Mesothelial cell of epicardium (in vitro differentiated cells): ENCODE results near the gene OCIAD1. TPM values are rescaled to one million over a fixed set of nuclear protein-coding genes. Genes with fewer than 3 reads are reported as not detected.
"Not testable (repeated sequence)": the region's sequence is repeated elsewhere in the genome, so short reads cannot be mapped to it uniquely, and the experiment has no call there.

Source experiments
- DNase-seq, 2 experiments: peaks; one replicate each; pipeline ENCODE4 v3.0.0; 2021; ENCODE audit warnings: low spot score in 2 of 2; ENCODE audit not compliant: unreplicated experiment in 2 of 2
- H3K27ac Mint-ChIP-seq: 2 replicates; pipeline ENCODE4 v1.8.0; 2021; ENCODE audit warnings: mixed read lengths
- H3K27me3 Mint-ChIP-seq: 2 replicates; pipeline ENCODE4 v1.8.0; 2021; ENCODE audit warnings: low read depth, mixed read lengths
- H3K36me3 Mint-ChIP-seq: 2 replicates; pipeline ENCODE4 v1.8.0; 2021; ENCODE audit warnings: mixed read lengths
- H3K4me1 Mint-ChIP-seq: 2 replicates; pipeline ENCODE4 v1.8.0; 2021; ENCODE audit warnings: mixed read lengths
- H3K4me3 Mint-ChIP-seq: 2 replicates; pipeline ENCODE4 v1.8.0; 2021; ENCODE audit warnings: mild to moderate bottlenecking, moderate library complexity, mixed read lengths
- H3K9me3 Mint-ChIP-seq: 2 replicates; pipeline ENCODE4 v1.8.0; 2021; ENCODE audit warnings: mixed read lengths
- total RNA-seq: library from RNA; stranded (reverse); gene quantifications from 3 replicates; pipeline ENCODE4 v1.2.1, GENCODE V29; 2021
- TF ChIP-seq, protein P1 (sequence below): fragments of 200-600 bp; sonication (generic); IDR thresholded peaks from one replicate; pipeline ENCODE4 v1.5.0; 2021; ENCODE audit warnings: antibody characterized with exemption; ENCODE audit not compliant: unreplicated experiment

The OCIAD1 gene
- total RNA-seq, 1 donor from 2014 or later, result 149 TPM

GRCh38 chr4:48862038-48862437, 31.1 kb downstream of the OCIAD1 start:
- peaks cover 23% of the 10 kb centered on the region for H3K36me3 Mint-ChIP-seq
- peaks cover 8% of the 10 kb centered on the region for H3K9me3 Mint-ChIP-seq
- TF ChIP-seq, protein P1, sequence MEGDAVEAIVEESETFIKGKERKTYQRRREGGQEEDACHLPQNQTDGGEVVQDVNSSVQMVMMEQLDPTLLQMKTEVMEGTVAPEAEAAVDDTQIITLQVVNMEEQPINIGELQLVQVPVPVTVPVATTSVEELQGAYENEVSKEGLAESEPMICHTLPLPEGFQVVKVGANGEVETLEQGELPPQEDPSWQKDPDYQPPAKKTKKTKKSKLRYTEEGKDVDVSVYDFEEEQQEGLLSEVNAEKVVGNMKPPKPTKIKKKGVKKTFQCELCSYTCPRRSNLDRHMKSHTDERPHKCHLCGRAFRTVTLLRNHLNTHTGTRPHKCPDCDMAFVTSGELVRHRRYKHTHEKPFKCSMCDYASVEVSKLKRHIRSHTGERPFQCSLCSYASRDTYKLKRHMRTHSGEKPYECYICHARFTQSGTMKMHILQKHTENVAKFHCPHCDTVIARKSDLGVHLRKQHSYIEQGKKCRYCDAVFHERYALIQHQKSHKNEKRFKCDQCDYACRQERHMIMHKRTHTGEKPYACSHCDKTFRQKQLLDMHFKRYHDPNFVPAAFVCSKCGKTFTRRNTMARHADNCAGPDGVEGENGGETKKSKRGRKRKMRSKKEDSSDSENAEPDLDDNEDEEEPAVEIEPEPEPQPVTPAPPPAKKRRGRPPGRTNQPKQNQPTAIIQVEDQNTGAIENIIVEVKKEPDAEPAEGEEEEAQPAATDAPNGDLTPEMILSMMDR, result no peak
- DNase-seq, result no peak
- H3K27me3 Mint-ChIP-seq, result no peaks in the 10 kb centered on the region
- no peaks in the 10 kb centered on the region for H3K4me1 Mint-ChIP-seq
- H3K27ac Mint-ChIP-seq, result no peak overlapping the region
- no peak overlapping the region for H3K4me3 Mint-ChIP-seq

GRCh38 chr4:48862661-48863060, 31.8 kb downstream of the OCIAD1 start:
- H3K27ac Mint-ChIP-seq, result no peak overlapping the region

GRCh38 chr4:48863728-48864127, 32.8 kb downstream of the OCIAD1 start:
- TF ChIP-seq, protein P1, result no peak
- Mint-ChIP-seq H3K9me3 (peaks cover 17% of the 10 kb centered on the region), H3K27me3 (no peaks in the 10 kb centered on the region)

More at GRCh38 chr4:48862661-48863060, 31.8 kb downstream of the OCIAD1 start:
- DNase-seq, result no peak
- Mint-ChIP-seq H3K9me3 (peaks cover 10% of the 10 kb centered on the region), H3K27me3 (no peaks in the 10 kb centered on the region), H3K4me1 (no peaks in the 10 kb centered on the region), H3K4me3 (no peak overlapping the region), H3K36me3 (peaks cover 23% of the 10 kb centered on the region)
- TF ChIP-seq, protein P1, result no peak

DNA sequence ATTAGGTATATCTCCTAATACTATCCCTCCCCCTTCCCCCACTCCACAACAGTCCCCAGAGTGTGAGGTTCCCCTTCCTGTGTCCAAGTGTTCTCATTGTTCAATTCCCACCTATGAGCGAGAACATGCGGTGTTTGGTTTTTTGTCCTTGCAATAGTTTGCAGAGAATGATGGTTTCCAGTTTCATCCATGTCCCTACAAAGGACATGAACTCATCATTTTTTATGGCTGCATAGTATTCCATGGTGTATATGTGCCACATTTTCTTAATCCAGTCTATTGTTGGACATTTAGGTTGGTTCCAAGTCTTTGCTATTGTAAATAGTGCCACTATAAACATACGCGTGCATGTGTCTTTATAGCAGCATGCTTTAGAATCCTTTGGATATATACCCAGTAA, 33.8 kb downstream of the OCIAD1 start:
- not testable (repeated sequence) for H3K4me3 Mint-ChIP-seq, H3K27ac Mint-ChIP-seq, DNase-seq, H3K4me1 Mint-ChIP-seq, H3K27me3 Mint-ChIP-seq
- H3K9me3 Mint-ChIP-seq, result peaks cover 25% of the 10 kb centered on the region
- H3K36me3 Mint-ChIP-seq, result peaks cover 24% of the 10 kb centered on the region

More at GRCh38 chr4:48863728-48864127, 32.8 kb downstream of the OCIAD1 start:
- Mint-ChIP-seq H3K27ac (no peak overlapping the region), H3K36me3 (peaks cover 19% of the 10 kb centered on the region), H3K4me1 (no peaks in the 10 kb centered on the region), H3K4me3 (no peak overlapping the region)
- no peak for DNase-seq

DNA sequence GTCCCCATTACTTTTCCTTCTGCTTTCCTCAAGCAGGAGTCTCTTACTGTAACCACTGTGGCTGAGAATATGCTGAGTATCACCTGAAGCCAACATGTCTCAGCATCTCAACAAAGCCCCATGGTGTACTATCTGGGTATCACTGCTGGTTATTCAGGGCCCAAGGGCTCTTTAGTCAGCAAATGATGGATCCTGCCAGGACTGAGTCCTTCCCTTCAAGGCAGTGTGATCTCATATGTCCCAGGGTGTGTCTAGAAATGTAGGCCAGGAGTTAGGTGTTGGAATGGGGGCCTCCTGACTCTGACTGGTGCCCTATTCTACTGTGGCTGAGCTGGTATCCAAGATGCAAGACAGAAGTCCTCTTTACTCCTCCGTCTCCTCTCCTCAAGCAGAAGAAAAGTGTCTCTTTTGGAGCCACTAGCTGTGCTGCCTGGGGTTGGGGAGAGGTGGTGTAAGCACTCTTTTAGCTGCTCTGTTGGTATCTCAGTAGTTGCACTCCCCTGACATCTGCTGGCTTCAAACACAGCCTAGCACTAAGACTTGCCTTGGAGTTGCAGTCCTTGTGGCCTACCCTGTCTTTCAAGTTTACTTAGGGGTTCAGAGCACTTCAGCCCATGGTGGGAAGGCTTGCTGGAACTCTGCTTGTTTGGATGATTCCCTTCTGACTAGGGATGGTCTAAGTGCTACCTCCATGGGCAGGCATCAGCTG, 47.1 kb downstream of the OCIAD1 start:
- no peak overlapping the region for H3K4me3 Mint-ChIP-seq
- DNase-seq, result no peak
- H3K9me3 Mint-ChIP-seq, result peaks cover 13% of the 10 kb centered on the region
- H3K36me3 Mint-ChIP-seq, result peaks cover 2% of the 10 kb centered on the region
- H3K4me1 Mint-ChIP-seq, result no peaks in the 10 kb centered on the region
- H3K27ac Mint-ChIP-seq, result no peak overlapping the region
- H3K27me3 Mint-ChIP-seq, result no peaks in the 10 kb centered on the region
- TF ChIP-seq, protein P1, result no peak

DNA sequence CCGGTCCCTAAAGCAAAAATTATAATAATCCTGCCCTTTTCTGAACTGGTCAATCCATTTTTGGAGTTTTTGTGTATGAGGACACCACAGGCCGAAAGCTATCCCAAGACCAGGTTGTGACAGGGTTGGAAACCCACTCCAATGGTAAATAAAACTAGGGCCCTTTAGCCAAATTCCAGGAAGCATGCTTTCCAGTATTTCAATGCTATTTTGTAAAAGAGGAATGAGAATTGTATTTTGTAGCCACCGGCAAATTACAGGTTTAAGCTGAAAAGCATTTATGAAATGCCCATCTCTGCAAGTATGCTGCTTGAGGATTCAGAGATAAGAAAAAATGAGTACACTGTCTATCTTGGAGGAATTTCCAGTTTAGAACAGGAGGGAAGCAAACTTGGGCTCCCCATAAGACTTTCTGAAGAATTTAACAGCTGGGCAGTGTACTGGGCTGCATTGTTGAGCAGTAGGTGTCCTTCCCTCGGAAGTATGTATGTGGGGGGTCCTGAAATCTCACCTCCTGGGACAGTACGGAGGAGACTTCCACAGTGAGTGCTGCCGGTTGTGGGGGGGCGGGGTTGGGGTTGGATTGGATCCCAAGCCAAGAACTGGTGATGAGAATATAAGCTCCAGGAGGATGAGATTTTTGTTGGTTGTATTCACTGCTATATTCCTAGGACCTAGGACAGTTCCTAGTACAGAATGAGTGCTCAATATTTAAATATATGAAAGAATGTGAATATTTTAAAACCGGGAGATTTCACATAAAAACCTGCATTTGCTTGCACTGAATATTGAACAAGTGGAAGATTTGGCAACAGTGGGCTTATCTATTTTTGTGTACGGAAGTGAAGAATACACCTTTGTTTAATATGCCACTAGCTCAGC, 48.9 kb downstream of the OCIAD1 start:
- no peak overlapping the region for H3K4me3 Mint-ChIP-seq
- H3K4me1 Mint-ChIP-seq, result no peaks in the 10 kb centered on the region
- DNase-seq, result no peak
- TF ChIP-seq, protein P1, result no peak
- no peak overlapping the region for H3K27ac Mint-ChIP-seq
- H3K9me3 Mint-ChIP-seq, result peaks cover 4% of the 10 kb centered on the region
- H3K36me3 Mint-ChIP-seq, result no peaks in the 10 kb centered on the region
- no peaks in the 10 kb centered on the region for H3K27me3 Mint-ChIP-seq

DNA sequence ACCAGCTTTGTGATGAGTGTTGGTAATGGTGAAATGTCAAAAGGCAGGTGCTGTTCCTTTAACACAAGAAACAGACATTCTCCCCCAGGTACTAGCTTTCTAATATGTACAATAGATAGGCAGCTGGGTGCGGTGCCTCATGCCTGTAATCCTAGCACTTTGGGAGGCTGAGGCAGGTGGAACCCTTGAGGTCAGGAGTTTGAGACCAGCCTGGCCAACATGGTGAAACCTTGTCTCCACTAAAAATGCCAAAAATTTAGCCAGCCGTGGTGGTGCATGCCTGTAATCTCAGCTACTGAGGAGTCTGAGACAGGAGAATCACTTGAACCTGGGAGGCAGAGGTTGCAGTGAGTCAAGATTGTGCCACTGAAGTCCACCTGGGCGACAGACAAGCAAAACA, 50.8 kb downstream of the OCIAD1 start:
- not testable (repeated sequence) for H3K4me1 Mint-ChIP-seq, DNase-seq, H3K36me3 Mint-ChIP-seq, H3K27ac Mint-ChIP-seq, H3K9me3 Mint-ChIP-seq, H3K27me3 Mint-ChIP-seq, H3K4me3 Mint-ChIP-seq

DNA sequence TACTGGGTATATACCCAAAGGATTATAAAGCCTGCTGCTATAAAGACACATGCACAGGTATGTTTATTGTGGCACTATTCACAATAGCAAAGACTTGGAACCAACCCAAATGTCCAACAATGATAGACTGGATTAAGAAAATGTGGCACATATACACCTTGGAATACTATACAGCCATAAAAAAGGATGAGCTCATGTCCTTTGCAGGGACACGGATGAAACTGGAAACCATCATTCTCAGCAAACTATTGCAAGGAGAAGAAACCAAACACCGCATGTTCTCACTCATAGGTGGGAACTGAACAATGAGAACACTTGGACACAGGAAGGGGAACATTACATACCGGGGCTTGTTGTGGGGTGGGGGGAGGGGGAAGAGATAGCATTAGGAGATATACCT, 58.9 kb downstream of the OCIAD1 start:
- H3K9me3 Mint-ChIP-seq, result peaks cover 31% of the 10 kb centered on the region
- not testable (repeated sequence) for H3K4me3 Mint-ChIP-seq

More for the DNA sequence above, 58.9 kb downstream of the OCIAD1 start:
- H3K27me3 Mint-ChIP-seq, H3K4me1 Mint-ChIP-seq, DNase-seq, H3K27ac Mint-ChIP-seq: not testable (repeated sequence)
- H3K36me3 Mint-ChIP-seq, result peaks cover 63% of the 10 kb centered on the region
